WERI-Rb-1 (cell line): ENCODE results near the gene TCL1B.

ENCODE experiments used
- DNase-seq: peaks from one replicate; pipeline ENCODE4 v3.0.0-alpha.2; 2020
- H3K27ac ChIP-seq: fragments of 250-450 bp; sonication (Bioruptor Pico); 2 replicates; pipeline ENCODE4 v1.5.1; 2020; ENCODE audit warnings: mild to moderate bottlenecking, moderate library complexity
- H3K27me3 ChIP-seq: fragments of 250-450 bp; sonication (Bioruptor Pico); 2 replicates; pipeline ENCODE4 v1.5.1; 2021; ENCODE audit warnings: mild to moderate bottlenecking, low read depth, moderate library complexity; ENCODE audit not compliant: insufficient read depth, severe bottlenecking
- H3K36me3 ChIP-seq: fragments of 250-450 bp; sonication (Bioruptor Pico); 2 replicates; pipeline ENCODE4 v1.5.1; 2020; ENCODE audit warnings: mild to moderate bottlenecking, moderate library complexity
- H3K4me3 ChIP-seq: 2 replicates; pipeline ENCODE4 v1.5.1; 2011; ENCODE audit warnings: low read depth, mild to moderate bottlenecking, control low read depth, low read length
- H3K9me3 ChIP-seq: fragments of 250-450 bp; sonication (Bioruptor Pico); 2 replicates; pipeline ENCODE4 v1.5.1; 2021; ENCODE audit warnings: mild to moderate bottlenecking, moderate library complexity; ENCODE audit not compliant: severe bottlenecking
- TF ChIP-seq, protein P1 (sequence below): IDR thresholded peaks from 2 replicates; pipeline ENCODE4 v1.5.1; 2011; ENCODE audit warnings: low read depth, mild to moderate bottlenecking, control low read depth, inconsistent platforms, low read length

The TCL1B gene

DNA sequence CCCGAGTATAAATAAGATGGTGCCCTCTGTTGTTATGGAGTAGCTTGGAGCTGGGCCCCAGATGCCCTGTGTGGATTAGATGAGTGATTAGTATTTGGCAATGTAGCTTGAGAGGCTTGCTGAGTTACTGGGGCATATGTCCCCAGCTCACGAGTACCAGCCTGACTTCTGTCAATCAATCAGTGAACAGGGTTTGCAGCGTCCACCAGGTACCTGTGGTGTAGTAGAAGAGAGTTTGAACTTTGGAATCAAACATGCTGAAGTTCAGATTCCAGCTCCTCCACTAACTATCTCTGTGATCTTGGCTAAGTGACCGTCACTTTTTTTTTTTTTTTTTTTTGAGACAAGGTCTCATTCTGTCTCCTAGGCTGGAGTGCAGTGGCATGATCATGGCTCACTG lies 11.6 kb upstream of the TCL1B start:
- no peak overlapping the region for H3K4me3 ChIP-seq
- no peak overlapping the region for H3K27ac ChIP-seq
- TF ChIP-seq, protein P1, sequence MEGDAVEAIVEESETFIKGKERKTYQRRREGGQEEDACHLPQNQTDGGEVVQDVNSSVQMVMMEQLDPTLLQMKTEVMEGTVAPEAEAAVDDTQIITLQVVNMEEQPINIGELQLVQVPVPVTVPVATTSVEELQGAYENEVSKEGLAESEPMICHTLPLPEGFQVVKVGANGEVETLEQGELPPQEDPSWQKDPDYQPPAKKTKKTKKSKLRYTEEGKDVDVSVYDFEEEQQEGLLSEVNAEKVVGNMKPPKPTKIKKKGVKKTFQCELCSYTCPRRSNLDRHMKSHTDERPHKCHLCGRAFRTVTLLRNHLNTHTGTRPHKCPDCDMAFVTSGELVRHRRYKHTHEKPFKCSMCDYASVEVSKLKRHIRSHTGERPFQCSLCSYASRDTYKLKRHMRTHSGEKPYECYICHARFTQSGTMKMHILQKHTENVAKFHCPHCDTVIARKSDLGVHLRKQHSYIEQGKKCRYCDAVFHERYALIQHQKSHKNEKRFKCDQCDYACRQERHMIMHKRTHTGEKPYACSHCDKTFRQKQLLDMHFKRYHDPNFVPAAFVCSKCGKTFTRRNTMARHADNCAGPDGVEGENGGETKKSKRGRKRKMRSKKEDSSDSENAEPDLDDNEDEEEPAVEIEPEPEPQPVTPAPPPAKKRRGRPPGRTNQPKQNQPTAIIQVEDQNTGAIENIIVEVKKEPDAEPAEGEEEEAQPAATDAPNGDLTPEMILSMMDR = no peak
- H3K36me3 ChIP-seq = no peaks in the 10 kb centered on the region
- DNase-seq = no peak
- H3K27me3 ChIP-seq = no peaks in the 10 kb centered on the region
- H3K9me3 ChIP-seq = peaks cover 9% of the 10 kb centered on the region

DNA sequence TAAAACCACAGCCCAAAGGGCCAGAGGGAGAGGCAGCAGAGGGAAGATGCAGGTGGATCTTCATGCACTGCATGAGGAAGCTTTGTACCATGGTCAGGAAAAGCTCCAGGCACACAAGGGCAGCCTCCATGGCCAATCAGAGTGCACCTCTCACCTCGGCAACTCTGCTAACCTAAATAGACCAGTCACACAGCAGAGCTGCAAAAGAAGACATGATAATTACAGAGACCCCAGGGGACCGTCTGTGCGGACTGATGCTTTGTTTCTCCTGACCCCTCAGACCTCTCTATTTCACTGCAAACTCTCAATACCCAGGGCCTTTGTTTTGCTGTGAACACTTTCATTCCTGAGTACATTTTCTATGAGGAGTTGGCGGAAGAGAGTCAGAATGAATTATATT lies 10.7 kb upstream of the TCL1B start:
- no peak for DNase-seq
- no peaks in the 10 kb centered on the region for H3K27me3 ChIP-seq
- TF ChIP-seq, protein P1 = no peak
- no peak overlapping the region for H3K27ac ChIP-seq
- no peak overlapping the region for H3K4me3 ChIP-seq
- H3K36me3 ChIP-seq = no peaks in the 10 kb centered on the region
- peaks cover 9% of the 10 kb centered on the region for H3K9me3 ChIP-seq

DNA sequence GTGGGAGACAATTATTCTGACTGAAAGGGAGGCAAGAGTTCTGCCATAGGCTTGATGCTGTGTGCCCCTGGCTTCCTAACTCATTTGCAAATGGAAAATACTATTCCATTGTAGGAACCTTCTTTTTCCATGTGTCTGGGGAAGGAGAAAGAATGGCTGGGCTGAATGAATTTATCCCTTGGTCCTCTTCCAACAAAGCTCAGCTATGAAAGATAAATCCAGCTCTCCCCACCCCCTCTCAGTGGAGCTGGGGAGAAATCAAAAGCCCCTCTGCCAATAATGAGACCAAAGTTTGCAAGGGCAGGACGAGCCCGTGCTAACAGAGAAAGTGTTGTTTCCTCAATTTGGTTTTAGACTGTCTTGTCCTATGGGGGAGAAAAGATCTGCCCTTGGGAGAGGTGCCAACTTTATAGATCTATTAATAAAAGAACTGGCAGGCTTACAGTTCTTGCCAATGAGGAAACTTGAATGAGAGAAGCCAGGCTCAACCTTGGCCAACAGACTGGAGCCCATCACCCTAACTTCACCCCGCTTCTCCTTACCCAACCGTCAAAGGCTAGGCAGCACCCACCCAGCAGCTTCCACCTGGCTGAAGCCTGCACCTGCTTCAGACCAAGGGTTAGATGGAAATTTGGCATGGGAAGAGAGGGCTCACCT lies 8.9 kb upstream of the TCL1B start:
- no peak for DNase-seq
- Histone ChIP-seq H3K27ac (no peak overlapping the region), H3K9me3 (peaks cover 9% of the 10 kb centered on the region), H3K27me3 (no peaks in the 10 kb centered on the region), H3K36me3 (no peaks in the 10 kb centered on the region), H3K4me3 (no peak overlapping the region)
- TF ChIP-seq, protein P1 = no peak

DNA sequence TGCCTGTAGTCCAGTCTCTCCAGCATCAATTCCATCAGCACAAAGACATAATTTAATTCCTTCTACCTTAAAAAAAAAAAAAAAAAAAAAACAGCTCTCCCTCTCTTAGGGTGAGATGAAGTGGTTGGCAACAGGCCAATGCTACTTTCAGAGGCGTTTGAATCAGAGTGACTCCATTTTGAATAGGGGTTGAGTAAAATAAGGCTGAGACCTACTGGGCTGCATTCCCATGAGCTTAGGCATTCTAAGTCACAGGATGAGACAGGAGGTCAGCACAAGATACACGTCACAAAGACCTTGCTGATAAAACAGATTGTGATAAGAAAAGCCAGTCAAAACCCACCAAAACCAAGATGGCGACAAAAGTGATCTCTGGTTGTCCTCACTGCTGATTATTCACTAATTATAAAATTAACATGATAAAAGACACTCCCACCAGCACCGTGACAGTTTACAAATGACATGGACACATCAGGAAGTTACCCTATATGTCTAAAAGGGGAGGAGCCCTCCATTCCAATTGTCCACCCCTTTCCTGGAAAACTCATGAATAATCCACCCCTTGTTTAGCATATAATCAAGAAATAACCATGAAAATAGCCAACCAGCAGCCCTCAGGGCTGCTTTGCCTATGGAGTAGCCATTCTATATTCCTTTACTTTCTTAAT lies 6.9 kb upstream of the TCL1B start:
- Histone ChIP-seq H3K27ac (no peak overlapping the region), H3K27me3 (no peaks in the 10 kb centered on the region), H3K9me3 (peaks cover 9% of the 10 kb centered on the region), H3K4me3 (no peak overlapping the region), H3K36me3 (no peaks in the 10 kb centered on the region)
- TF ChIP-seq, protein P1 = no peak
- DNase-seq = no peak

DNA sequence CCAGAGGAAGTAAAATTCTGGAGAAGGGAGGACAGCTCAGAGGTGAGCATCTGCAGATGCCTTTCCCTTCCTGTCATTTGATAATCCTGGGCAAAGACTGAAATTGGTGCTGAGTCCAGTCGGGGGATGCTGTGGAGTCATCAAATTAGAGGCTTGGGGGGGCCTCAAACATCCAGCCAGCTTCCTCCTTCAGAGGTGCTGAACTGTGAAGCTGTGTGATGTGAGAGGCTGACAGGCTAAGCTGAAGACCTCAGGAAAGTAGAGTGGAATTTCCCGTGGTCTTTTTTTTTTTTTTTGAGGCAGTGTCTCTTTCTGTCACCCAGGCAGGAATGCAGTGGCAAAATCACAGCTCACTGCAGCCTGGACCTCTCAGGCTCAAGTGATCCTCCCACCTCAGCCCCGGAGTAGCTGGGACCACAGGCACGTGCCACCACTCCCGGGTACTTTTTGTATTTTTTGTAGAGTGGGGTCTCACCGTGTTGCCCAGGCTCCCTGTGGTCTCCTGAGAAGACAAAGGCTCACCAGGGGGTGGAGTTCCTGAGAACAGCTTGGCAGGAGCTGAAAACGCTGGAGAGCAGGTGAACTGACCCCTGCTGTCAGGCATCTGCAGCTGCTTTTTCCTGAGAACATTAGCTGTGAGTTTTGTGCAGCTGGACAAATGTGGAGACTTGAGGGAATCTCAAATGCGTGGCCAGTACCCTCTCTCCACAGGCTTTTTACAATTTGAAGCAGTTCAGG lies 6.1 kb upstream of the TCL1B start:
- no peak overlapping the region for H3K27ac ChIP-seq
- peak; percentile 55 for DNase-seq
- H3K36me3 ChIP-seq = no peaks in the 10 kb centered on the region
- peaks cover 9% of the 10 kb centered on the region for H3K9me3 ChIP-seq
- TF ChIP-seq, protein P1 = peak; percentile 66
- no peaks in the 10 kb centered on the region for H3K27me3 ChIP-seq
- no peak overlapping the region for H3K4me3 ChIP-seq
